ENCODE measurements around the gene PICK1.

DNA sequence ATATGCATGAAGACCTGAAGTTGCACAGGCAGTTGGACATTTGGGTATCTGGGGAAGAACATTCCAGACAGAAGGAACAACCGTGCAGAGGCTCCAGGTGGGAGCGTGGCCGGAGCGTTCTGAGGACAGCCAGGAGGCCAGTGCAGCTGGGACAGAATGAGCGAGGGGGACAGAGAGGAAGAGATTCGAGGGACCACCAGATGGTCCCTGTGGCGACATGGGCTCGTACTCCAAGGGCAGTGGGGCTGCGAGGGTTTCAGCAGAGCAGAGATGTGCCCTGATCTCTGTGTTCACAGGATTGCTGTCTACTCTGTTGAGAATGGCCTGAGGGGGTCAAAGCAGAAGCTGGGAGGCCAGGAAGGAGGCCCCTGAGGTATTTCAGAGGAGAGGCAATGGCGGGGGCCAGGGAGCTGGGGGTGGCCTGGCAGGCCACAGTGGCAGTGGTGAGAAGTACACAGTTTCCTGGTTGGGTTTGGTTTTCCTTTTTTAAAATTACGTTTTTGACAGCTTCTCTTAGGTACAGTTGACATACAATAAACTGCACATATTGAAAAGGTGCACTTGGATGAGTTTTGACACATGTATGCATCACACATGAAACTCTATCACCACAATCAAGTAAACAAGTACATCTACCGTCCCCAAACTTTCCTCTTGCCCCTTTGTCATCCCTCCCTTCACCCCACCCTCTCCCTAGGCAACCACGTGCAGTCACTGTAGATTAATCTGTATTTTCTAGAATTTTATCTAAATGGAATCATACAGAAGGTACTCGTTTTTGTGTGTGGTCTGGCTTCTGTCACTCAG lies 48.0 kb upstream of the PICK1 start:
- TF ChIP-seq EZH2phosphoT487 (IDR thresholded peaks at IDR 0.05; ENCODE audit: borderline replicate concordance, low read depth, low read length) = no peak
- TF ChIP-seq, protein P1, sequence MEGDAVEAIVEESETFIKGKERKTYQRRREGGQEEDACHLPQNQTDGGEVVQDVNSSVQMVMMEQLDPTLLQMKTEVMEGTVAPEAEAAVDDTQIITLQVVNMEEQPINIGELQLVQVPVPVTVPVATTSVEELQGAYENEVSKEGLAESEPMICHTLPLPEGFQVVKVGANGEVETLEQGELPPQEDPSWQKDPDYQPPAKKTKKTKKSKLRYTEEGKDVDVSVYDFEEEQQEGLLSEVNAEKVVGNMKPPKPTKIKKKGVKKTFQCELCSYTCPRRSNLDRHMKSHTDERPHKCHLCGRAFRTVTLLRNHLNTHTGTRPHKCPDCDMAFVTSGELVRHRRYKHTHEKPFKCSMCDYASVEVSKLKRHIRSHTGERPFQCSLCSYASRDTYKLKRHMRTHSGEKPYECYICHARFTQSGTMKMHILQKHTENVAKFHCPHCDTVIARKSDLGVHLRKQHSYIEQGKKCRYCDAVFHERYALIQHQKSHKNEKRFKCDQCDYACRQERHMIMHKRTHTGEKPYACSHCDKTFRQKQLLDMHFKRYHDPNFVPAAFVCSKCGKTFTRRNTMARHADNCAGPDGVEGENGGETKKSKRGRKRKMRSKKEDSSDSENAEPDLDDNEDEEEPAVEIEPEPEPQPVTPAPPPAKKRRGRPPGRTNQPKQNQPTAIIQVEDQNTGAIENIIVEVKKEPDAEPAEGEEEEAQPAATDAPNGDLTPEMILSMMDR (conservative IDR thresholded peaks at IDR 0.05; ENCODE audit: low read length) = no peak

Measured in OCI-LY7 (cell line).